Stomach smooth muscle (tissue), 2 donors: ENCODE results near the gene SPTAN1.

Source experiments
- H3K27ac ChIP-seq: one replicate; pipeline ENCODE4 v1.7.0; 2013; ENCODE audit warnings: mild to moderate bottlenecking, low read length, inconsistent platforms
- H3K27me3 ChIP-seq, 2 donors: one replicate each; pipeline ENCODE4 v1.7.0; 2013; ENCODE audit warnings: low read length in 2 of 2; ENCODE audit not compliant: insufficient read depth in 2 of 2, control insufficient read depth in 1 of 2
- H3K36me3 ChIP-seq, 2 donors: one replicate each; pipeline ENCODE4 v1.7.0; 2013; ENCODE audit warnings: low read length in 2 of 2; ENCODE audit not compliant: control insufficient read depth in 2 of 2, insufficient read depth in 2 of 2
- H3K4me1 ChIP-seq: one replicate; pipeline ENCODE4 v1.7.0; 2013; ENCODE audit warnings: low read length; ENCODE audit not compliant: control insufficient read depth, insufficient read depth
- H3K4me3 ChIP-seq, 2 donors: one replicate each; pipeline ENCODE4 v1.7.0; 2013; ENCODE audit warnings: low read length in 2 of 2
- H3K9ac ChIP-seq, 2 donors: one replicate each; pipeline ENCODE4 v1.7.0; 2013; ENCODE audit warnings: low read length in 2 of 2, mild to moderate bottlenecking in 1 of 2
- H3K9me3 ChIP-seq, 2 donors: one replicate each; pipeline ENCODE4 v1.7.0; 2013; ENCODE audit warnings: low read length in 2 of 2; ENCODE audit not compliant: control insufficient read depth in 2 of 2
- donor health status: healthy.
- donor health status: Pancreatic carcinoma.

SPTAN1 gene

GRCh38 chr9:128624566-128624965, 72.2 kb downstream of the SPTAN1 start:
- peaks cover 76 to 77% of the 10 kb centered on the region in 2 donors for H3K36me3 ChIP-seq
- H3K27me3 ChIP-seq = no peaks in the 10 kb centered on the region
- H3K9ac ChIP-seq = no peak overlapping the region

GRCh38 chr9:128625391-128626146, 73.2 kb downstream of the SPTAN1 start:
- Histone ChIP-seq H3K9me3 (no peaks in the 10 kb centered on the region), H3K4me3 (no peak overlapping the region), H3K27ac (no peak overlapping the region), H3K36me3 (peaks cover 72 to 79% of the 10 kb centered on the region in 2 donors), H3K27me3 (no peaks in the 10 kb centered on the region), H3K4me1 (peaks cover 6% of the 10 kb centered on the region), H3K9ac (no peak overlapping the region)

More at GRCh38 chr9:128624566-128624965, 72.2 kb downstream of the SPTAN1 start:
- Histone ChIP-seq H3K9me3 (no peaks in the 10 kb centered on the region), H3K4me1 (peaks cover 6% of the 10 kb centered on the region), H3K27ac (no peak overlapping the region), H3K4me3 (no peak overlapping the region)

- Histone ChIP-seq H3K9me3 (no peaks in the 10 kb centered on the region), H3K27me3 (no peaks in the 10 kb centered on the region), H3K36me3 (peaks cover 71 to 73% of the 10 kb centered on the region in 2 donors), H3K9ac (no peak overlapping the region), H3K27ac (no peak overlapping the region), H3K4me1 (peaks cover 6% of the 10 kb centered on the region), H3K4me3 (no peak overlapping the region)
Observed at GRCh38 chr9:128626181-128626580, 73.8 kb downstream of the SPTAN1 start.

GRCh38 chr9:128627127-128627715, 74.8 kb downstream of the SPTAN1 start:
- H3K9me3 ChIP-seq = no peaks in the 10 kb centered on the region
- peaks cover 73% of the 10 kb centered on the region in 2 donors for H3K36me3 ChIP-seq
- no peak overlapping the region for H3K4me3 ChIP-seq
- peaks cover 6% of the 10 kb centered on the region for H3K4me1 ChIP-seq
- H3K9ac ChIP-seq = no peak overlapping the region
- H3K27me3 ChIP-seq = no peaks in the 10 kb centered on the region
- H3K27ac ChIP-seq = no peak overlapping the region

GRCh38 chr9:128627906-128628305, 75.5 kb downstream of the SPTAN1 start:
- no peak overlapping the region for H3K4me3 ChIP-seq
- H3K4me1 ChIP-seq = peaks cover 6% of the 10 kb centered on the region
- H3K27ac ChIP-seq = no peak overlapping the region
- peaks cover 80% of the 10 kb centered on the region in 2 donors for H3K36me3 ChIP-seq
- no peaks in the 10 kb centered on the region for H3K27me3 ChIP-seq
- no peak overlapping the region for H3K9ac ChIP-seq
- H3K9me3 ChIP-seq = no peaks in the 10 kb centered on the region

GRCh38 chr9:128628471-128629048, 76.2 kb downstream of the SPTAN1 start:
- Histone ChIP-seq H3K9ac (no peak overlapping the region), H3K27ac (no peak overlapping the region), H3K4me3 (no peak overlapping the region), H3K4me1 (peaks cover 6% of the 10 kb centered on the region), H3K27me3 (no peaks in the 10 kb centered on the region), H3K36me3 (peaks cover 85 to 86% of the 10 kb centered on the region in 2 donors), H3K9me3 (no peaks in the 10 kb centered on the region)

- H3K9me3 ChIP-seq = no peaks in the 10 kb centered on the region
- H3K4me1 ChIP-seq = peaks cover 6% of the 10 kb centered on the region
- peaks cover 89 to 90% of the 10 kb centered on the region in 2 donors for H3K36me3 ChIP-seq
- no peak overlapping the region for H3K9ac ChIP-seq
- H3K27ac ChIP-seq = no peak overlapping the region
- no peaks in the 10 kb centered on the region for H3K27me3 ChIP-seq
- H3K4me3 ChIP-seq = no peak overlapping the region
Observed at GRCh38 chr9:128629136-128629535, 76.7 kb downstream of the SPTAN1 start.

- H3K27me3 ChIP-seq = no peaks in the 10 kb centered on the region
- H3K9ac ChIP-seq = no peak overlapping the region
- no peak overlapping the region for H3K27ac ChIP-seq
- H3K4me3 ChIP-seq = no peak overlapping the region
- H3K9me3 ChIP-seq = no peaks in the 10 kb centered on the region
- peaks cover 14% of the 10 kb centered on the region for H3K4me1 ChIP-seq
- H3K36me3 ChIP-seq = peaks cover 80 to 83% of the 10 kb centered on the region in 2 donors
Observed at GRCh38 chr9:128629852-128630545, 77.6 kb downstream of the SPTAN1 start.

GRCh38 chr9:128631636-128632035, 79.2 kb downstream of the SPTAN1 start:
- Histone ChIP-seq H3K4me1 (peaks cover 25% of the 10 kb centered on the region), H3K9ac (no peak overlapping the region), H3K27ac (no peak overlapping the region), H3K27me3 (no peaks in the 10 kb centered on the region), H3K9me3 (no peaks in the 10 kb centered on the region), H3K4me3 (no peak overlapping the region), H3K36me3 (peaks cover 64 to 67% of the 10 kb centered on the region in 2 donors)

GRCh38 chr9:128632066-128632465, 79.7 kb downstream of the SPTAN1 start:
- peaks cover 60 to 65% of the 10 kb centered on the region in 2 donors for H3K36me3 ChIP-seq
- H3K9ac ChIP-seq = no peak overlapping the region
- no peak overlapping the region for H3K4me3 ChIP-seq
- no peaks in the 10 kb centered on the region for H3K27me3 ChIP-seq
- peaks cover 25% of the 10 kb centered on the region for H3K4me1 ChIP-seq
- H3K27ac ChIP-seq = no peak overlapping the region
- no peaks in the 10 kb centered on the region for H3K9me3 ChIP-seq
